Skeletal muscle tissue (tissue), 4 donors: Measurements from ENCODE around the gene RSPH9. TPM values are rescaled to one million over a fixed set of nuclear protein-coding genes. Genes with fewer than 3 reads are reported as not detected.

Experiments used
- H3K27ac ChIP-seq: one replicate; pipeline ENCODE4 v1.7.0; 2013; ENCODE audit warnings: mild to moderate bottlenecking, low read depth, low read length, inconsistent platforms
- H3K27me3 ChIP-seq, 3 donors: one replicate each; pipeline ENCODE4 v1.7.0; 2013; ENCODE audit warnings: low read length in 3 of 3; ENCODE audit not compliant: control insufficient read depth in 3 of 3, insufficient read depth in 3 of 3
- H3K36me3 ChIP-seq, 3 donors: one replicate each; pipeline ENCODE4 v1.7.0; 2013; ENCODE audit warnings: low read length in 3 of 3; ENCODE audit not compliant: control insufficient read depth in 3 of 3, insufficient read depth in 3 of 3
- H3K4me1 ChIP-seq, 3 donors: one replicate each; pipeline ENCODE4 v1.7.0; 2013; ENCODE audit warnings: low read length in 3 of 3, mild to moderate bottlenecking in 3 of 3; ENCODE audit not compliant: control insufficient read depth in 3 of 3, insufficient read depth in 3 of 3
- H3K4me3 ChIP-seq, 3 donors: one replicate each; pipeline ENCODE4 v1.7.0; 2013; ENCODE audit warnings: low read length in 3 of 3
- H3K9ac ChIP-seq, 3 donors: one replicate each; pipeline ENCODE4 v1.7.0; 2013; ENCODE audit warnings: low read length in 3 of 3, mild to moderate bottlenecking in 3 of 3, moderate library complexity in 2 of 3, low read depth in 1 of 3
- H3K9me3 ChIP-seq, 3 donors: one replicate each; pipeline ENCODE4 v1.7.0; 2013; ENCODE audit warnings: low read length in 3 of 3; ENCODE audit not compliant: control insufficient read depth in 3 of 3
- total RNA-seq: library from RNA; depleted of rRNA; stranded (reverse); fragments of >200 nt; gene quantifications from one replicate; pipeline ENCODE4 v1.2.3, GENCODE V29; 2014
- donor health status: Osteomylitis.

The RSPH9 gene
- total RNA-seq, 1 donor from 2014 or later: 0.52 TPM

DNA sequence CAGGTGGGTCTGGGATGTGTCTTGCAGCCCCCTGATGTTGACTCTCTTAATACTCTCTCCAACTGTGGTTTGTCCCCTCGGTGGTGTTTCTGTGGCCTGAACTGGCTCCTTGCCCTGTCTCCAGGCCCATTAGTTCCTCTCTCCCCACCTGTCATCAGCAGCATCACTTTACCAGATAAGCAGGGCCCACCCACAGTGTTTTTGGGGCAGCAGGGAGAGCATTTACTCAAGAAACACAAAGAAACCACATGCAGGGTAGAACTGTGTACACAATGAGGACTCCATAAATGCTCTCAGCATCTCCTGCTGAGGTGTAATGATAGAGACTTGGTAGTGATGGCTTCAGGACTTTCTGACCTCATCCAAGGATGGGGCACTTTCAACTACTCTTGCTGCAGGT is 62.9 kb downstream of the RSPH9 start:
- no peaks in the 10 kb centered on the region for H3K27me3 ChIP-seq
- H3K9ac ChIP-seq: no peak overlapping the region
- no peak overlapping the region for H3K27ac ChIP-seq
- H3K9me3 ChIP-seq: no peaks in the 10 kb centered on the region
- H3K4me1 ChIP-seq: peaks cover 5 to 23% (median 15%) of the 10 kb centered on the region in 3 donors
- no peaks in the 10 kb centered on the region for H3K36me3 ChIP-seq
- H3K4me3 ChIP-seq: no peak overlapping the region

DNA sequence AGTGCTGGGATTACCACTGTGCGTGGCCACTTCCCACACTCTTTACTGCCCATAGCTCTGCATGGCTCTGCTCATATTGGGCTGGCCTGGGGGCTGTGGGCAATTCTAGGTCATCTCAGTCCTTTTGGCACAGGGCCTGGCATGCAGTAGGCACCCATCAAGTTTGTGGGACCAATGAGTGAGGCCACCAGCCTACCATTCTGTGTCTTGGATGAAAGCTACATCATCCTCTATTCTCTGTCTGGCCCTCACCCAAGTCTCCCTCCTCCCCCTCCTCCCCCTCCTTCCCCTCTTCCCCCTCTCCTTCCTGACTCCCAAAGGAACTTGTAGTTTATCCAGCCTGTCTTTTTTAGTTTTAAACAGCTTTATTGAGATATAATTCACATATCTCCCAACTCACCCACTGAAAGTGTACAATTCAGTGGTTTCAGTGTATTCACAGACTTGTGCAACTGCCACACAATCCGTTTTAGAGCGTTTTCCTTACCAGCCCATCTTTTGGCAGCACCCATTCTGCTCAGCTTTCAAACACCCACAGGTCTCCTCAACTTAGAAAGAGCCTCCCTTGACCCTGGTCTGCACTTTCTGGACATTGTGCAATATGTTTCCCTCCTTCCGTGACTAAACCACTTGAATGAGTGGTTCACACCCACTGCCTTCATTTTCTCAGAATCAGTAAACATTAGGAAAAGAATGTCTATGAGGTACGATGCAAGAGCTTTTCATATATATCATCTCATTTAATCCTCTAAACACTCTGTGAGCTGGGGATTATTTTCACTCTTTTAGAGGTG is 64.2 kb downstream of the RSPH9 start:
- H3K36me3 ChIP-seq: no peaks in the 10 kb centered on the region
- no peak overlapping the region for H3K9ac ChIP-seq
- no peaks in the 10 kb centered on the region for H3K27me3 ChIP-seq
- no peak overlapping the region for H3K27ac ChIP-seq
- H3K4me1 ChIP-seq: peaks cover 0 to 21% (median 8%) of the 10 kb centered on the region in 3 donors
- H3K9me3 ChIP-seq: no peaks in the 10 kb centered on the region
- H3K4me3 ChIP-seq: no peak overlapping the region

DNA sequence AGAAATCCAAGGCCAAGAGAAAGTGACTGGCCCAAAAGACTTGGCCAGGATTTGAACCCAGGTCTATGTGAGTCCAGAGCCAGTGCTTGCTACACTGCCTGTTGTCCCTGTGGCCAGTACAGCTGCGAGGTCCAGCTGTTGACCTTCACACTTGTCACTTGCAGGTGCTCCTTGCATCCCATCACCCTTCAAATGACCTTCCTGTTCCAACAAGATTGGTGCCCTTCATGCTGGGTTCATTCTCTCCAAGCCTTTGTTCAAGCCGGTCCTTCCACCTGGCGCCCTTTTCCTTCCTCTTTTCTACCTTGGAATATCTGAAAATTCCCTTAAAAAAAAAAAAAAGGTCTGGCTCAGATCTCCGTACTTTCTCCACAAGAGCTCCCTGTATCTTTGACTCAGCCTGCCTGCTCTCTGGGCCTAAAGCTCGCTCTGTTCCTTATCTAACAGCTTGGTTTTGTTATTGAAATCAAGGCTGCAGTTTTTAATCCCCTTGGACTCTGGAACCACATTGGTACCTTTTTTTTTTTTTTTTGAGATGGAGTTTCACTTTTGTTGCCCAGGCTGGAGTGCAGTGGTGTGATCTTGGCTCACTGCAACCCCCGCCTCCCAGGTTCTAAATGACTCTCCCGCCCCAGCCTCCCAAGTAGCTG is 64.9 kb downstream of the RSPH9 start:
- no peaks in the 10 kb centered on the region for H3K36me3 ChIP-seq
- no peak overlapping the region for H3K27ac ChIP-seq
- no peaks in the 10 kb centered on the region for H3K27me3 ChIP-seq
- peaks cover 0 to 21% (median 8%) of the 10 kb centered on the region in 3 donors for H3K4me1 ChIP-seq
- H3K4me3 ChIP-seq: no peak overlapping the region
- peak overlapping the region in 1 of 3 donors; percentile 33 for H3K9ac ChIP-seq
- H3K9me3 ChIP-seq: no peaks in the 10 kb centered on the region

DNA sequence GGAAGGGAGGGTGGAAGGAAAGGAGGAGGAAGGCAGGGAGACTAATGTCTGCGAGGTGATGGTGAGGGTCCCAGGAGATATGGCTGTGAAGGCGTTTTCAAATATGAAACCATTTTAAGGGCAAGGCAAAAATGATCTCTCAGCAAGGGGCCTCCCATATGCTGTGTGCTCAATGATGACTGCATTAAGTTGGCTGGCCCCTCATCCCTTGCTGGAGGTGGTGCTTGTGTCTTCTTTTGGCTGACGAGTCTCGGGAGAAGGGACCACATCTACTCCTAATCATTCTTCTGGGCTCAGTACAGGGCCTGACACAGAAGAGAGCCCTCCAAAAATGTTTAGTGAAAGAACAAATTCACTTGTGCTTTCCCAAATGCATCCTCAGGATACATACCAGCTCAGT is 65.7 kb downstream of the RSPH9 start:
- Histone ChIP-seq H3K9me3 (no peaks in the 10 kb centered on the region), H3K27ac (no peak overlapping the region), H3K27me3 (no peaks in the 10 kb centered on the region), H3K4me3 (no peak overlapping the region), H3K9ac (no peak overlapping the region), H3K36me3 (no peaks in the 10 kb centered on the region), H3K4me1 (peaks cover under 1 to 21% (median 11%) of the 10 kb centered on the region in 3 donors)

DNA sequence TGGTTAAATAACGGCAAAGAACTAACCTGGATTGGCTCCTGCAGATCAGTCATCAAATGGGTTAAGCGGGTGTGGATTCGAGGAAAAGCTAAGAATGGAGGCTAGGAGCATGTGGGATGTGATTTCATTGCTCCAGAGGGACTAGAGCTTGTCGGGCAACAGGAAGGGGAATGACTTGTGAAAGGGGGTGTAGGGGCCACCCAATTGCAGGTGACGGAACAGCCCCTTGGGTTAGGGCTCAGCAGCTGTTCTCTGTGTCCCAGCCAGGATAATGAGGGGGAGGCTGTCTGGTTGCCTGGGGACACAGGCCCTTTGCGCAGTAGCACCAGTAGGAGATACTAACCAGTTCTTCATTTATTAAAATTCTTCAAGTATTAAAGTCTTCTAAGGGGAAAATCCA is 67.7 kb downstream of the RSPH9 start:
- Histone ChIP-seq H3K27ac (no peak overlapping the region), H3K4me1 (peaks cover 10 to 23% (median 18%) of the 10 kb centered on the region in 3 donors)

DNA sequence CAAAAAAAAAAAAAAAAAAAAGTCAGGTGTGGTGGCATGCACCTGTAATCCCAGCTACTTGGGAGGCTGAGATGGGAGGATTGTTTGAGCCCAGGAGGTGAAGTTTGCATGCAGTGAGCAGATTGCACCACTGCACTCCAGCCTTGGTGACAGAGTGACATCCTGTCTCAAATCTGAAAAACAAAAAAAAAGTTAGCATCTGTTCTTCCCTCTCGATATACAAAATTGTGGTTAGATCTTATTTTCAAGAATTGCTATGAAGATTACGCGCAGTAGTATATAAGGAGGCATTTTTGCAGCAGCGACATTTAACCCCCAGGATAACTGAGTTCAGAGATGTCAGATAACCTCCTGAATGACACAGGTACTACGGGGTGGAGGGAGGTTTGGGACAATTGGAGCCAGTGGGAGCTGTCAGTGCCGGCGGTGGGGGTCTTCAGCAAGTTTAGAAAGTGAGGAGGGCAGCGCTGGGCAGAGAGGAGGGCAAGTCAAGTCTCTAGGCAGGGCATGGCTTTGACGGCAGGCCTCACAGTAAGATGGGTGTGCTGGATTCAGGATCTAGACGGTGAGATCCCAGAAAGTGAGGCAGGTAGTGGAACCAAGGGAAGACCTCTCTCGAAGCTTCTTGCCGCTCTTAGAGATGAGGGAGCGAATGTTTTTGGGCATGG is 68.9 kb downstream of the RSPH9 start:
- H3K9me3 ChIP-seq: peaks cover 0 to 2% (median 0%) of the 10 kb centered on the region in 3 donors
- H3K4me3 ChIP-seq: no peak overlapping the region
- no peaks in the 10 kb centered on the region for H3K27me3 ChIP-seq
- H3K36me3 ChIP-seq: no peaks in the 10 kb centered on the region
- no peak overlapping the region for H3K27ac ChIP-seq
- H3K4me1 ChIP-seq: peaks cover 14 to 29% (median 24%) of the 10 kb centered on the region in 3 donors
- no peak overlapping the region for H3K9ac ChIP-seq

More for the DNA sequence above, 67.7 kb downstream of the RSPH9 start:
- no peak overlapping the region for H3K4me3 ChIP-seq
- H3K36me3 ChIP-seq: no peaks in the 10 kb centered on the region
- H3K27me3 ChIP-seq: no peaks in the 10 kb centered on the region
- H3K9ac ChIP-seq: no peak overlapping the region
- H3K9me3 ChIP-seq: peaks cover 0 to 2% (median 0%) of the 10 kb centered on the region in 3 donors

DNA sequence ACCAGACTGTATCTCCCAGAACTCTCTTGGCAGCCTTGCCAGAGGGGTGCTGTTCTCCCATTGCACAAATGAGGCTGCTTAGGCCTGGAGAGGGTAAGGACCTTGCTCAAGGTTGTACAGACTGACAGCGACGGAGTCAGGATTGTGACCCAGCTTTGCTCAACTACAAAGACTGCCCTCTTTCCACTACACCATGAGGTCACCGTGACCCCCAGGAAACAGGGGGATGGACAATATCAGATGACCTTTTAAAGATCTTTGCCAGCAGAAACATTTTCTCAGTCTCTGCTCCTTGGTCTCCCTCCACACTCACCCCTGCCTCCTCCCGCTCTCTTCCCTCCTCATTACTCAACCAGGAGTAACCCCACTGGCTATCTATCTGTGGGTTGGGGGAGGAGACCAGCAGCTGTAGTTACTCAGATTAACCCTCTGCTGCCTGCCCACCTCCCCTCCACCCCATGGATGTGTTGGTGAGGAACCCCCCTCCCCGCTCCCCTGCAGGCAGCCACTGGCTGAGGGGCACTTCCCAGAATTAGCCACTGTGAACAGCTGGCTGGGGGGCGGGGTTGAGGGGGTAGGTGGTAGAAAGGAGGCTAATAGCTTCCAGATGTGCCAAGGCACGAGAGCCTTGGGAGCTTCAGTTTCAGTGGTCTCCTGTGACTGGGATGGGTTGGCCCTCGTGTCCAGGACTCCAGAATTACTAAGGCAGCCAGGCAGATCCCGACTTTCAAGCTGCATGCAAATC is 69.6 kb downstream of the RSPH9 start:
- Histone ChIP-seq H3K4me3 (no peak overlapping the region), H3K9me3 (peaks cover 0 to 2% (median 0%) of the 10 kb centered on the region in 3 donors), H3K4me1 (peaks cover 14 to 28% (median 20%) of the 10 kb centered on the region in 3 donors), H3K27ac (no peak overlapping the region), H3K9ac (no peak overlapping the region), H3K27me3 (no peaks in the 10 kb centered on the region), H3K36me3 (no peaks in the 10 kb centered on the region)

DNA sequence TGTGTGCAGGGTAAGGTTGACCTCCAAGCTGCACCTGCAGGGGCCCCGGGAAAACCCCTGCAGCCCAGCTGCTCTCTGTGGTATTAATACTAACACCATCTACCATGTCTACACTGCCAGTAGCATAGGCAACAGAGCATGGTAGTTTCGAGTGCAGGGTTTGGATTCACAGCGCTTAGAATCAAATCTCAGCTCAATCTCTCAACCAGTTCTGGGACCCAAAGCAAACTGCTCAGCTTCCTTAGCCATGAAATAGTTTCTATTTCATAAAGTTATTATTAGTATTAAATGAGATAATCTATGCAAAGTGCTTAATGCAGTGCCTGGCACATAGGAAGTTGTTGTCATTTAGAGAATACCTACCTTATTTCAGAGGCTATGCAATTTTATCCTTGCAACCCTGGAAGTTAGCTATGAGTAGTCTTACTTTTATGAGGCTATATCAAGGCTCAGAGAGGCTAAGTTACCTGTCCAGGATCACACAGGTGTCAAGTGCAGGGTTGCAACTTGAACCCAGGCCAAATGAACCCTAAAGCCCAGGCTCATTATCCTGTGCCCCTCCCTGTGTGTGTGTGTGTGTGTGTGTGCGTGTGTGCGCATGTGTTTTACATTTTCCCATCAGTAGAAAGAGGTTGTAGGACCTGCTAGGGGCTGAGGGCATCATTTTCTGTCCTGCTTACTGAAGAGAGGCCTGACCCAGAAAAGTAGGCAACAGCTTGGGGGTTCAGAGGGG is 70.4 kb downstream of the RSPH9 start:
- peaks cover 0 to 2% (median 0%) of the 10 kb centered on the region in 3 donors for H3K9me3 ChIP-seq
- no peaks in the 10 kb centered on the region for H3K36me3 ChIP-seq
- peaks cover 14 to 26% (median 18%) of the 10 kb centered on the region in 3 donors for H3K4me1 ChIP-seq
- H3K9ac ChIP-seq: no peak overlapping the region
- no peak overlapping the region for H3K27ac ChIP-seq
- H3K4me3 ChIP-seq: no peak overlapping the region
- H3K27me3 ChIP-seq: no peaks in the 10 kb centered on the region

DNA sequence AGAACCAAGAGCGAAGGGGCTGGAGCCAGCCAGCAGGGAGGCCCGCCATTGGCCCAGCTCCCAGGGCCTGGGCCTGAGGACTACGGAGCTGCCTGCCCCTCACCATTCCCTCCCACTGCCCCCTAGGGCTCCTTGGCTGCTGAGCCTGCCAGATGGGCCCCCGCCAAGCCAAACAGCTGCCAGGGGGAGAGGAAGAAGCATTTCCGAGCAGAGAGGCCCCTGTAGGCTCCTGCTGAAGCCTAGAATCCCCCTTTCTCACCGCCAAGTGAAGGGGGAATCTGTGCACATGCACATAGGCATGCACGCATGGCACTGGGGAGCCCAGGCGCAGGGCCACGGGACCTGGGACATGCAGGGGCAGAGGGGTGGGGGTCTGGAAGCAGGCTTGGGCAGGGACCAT is 71.3 kb downstream of the RSPH9 start:
- H3K9me3 ChIP-seq: peaks cover 0 to 2% (median 0%) of the 10 kb centered on the region in 3 donors
- H3K4me3 ChIP-seq: no peak overlapping the region
- H3K27me3 ChIP-seq: no peaks in the 10 kb centered on the region
- H3K4me1 ChIP-seq: peaks cover 14 to 26% (median 18%) of the 10 kb centered on the region in 3 donors
- H3K9ac ChIP-seq: peak overlapping the region in 2 of 3 donors; percentile 16
- H3K27ac ChIP-seq: no peak overlapping the region
- H3K36me3 ChIP-seq: no peaks in the 10 kb centered on the region
